CD4-positive, alpha-beta T cell (primary cell): ENCODE results near the gene C4orf54. TPM values are rescaled to one million over a fixed set of nuclear protein-coding genes. Genes with fewer than 3 reads are reported as not detected.

Experiments used
- ATAC-seq: fragments of 200-7000 bp; cut with Tn5 transposase; one replicate; pipeline ENCODE4 v1.10.0; 2022; ENCODE audit warnings: mild to moderate bottlenecking; ENCODE audit not compliant: poor library complexity
- CTCF ChIA-PET: fragments of 350-600 bp; sonication (Branson Sonifier 250); formaldehyde crosslinking; loops from one replicate; lab custom pipeline; 2021; ENCODE audit warnings: antibody characterized with exemption, inconsistent platforms; lab: Charles Lee
- POLR2A ChIA-PET: fragments of 350-600 bp; sonication (Branson Sonifier 250); formaldehyde crosslinking; loops from one replicate; lab custom pipeline; 2021; ENCODE audit warnings: antibody characterized with exemption, inconsistent platforms; lab: Charles Lee
- DNase-seq, 14 experiments: peaks; one replicate each; pipeline ENCODE4 v3.0.0-alpha.2; 2013 to 2020; ENCODE audit warnings: mixed read lengths in 2 of 14
- H3K27ac ChIP-seq, 2 donors: one replicate each; pipeline versions ENCODE4 v1.5.1 to v1.7.0; 2013; ENCODE audit warnings: low read length in 2 of 2, low read depth in 1 of 2, mild to moderate bottlenecking in 1 of 2
- H3K27me3 ChIP-seq, 2 experiments: 1 replicate in 1 of 2; 2 replicates in 1 of 2; pipeline versions ENCODE4 v1.6.1 to v1.7.0; 2013; ENCODE audit warnings: low read length in 2 of 2, control low read depth in 1 of 2, mild to moderate bottlenecking in 1 of 2, moderate library complexity in 1 of 2; ENCODE audit not compliant: insufficient read depth in 2 of 2, control insufficient read depth in 1 of 2
- H3K36me3 ChIP-seq: one replicate; pipeline ENCODE4 v1.6.1; 2013; ENCODE audit warnings: low read length, control low read depth; ENCODE audit not compliant: insufficient read depth
- H3K4me1 ChIP-seq: one replicate; pipeline ENCODE4 v1.6.1; 2013; ENCODE audit warnings: low read length, control low read depth; ENCODE audit not compliant: insufficient read depth
- H3K4me3 ChIP-seq: one replicate; pipeline ENCODE4 v1.5.1; 2013; ENCODE audit warnings: mild to moderate bottlenecking, low read length, moderate library complexity
- H3K9me3 ChIP-seq, 2 experiments: 1 replicate in 1 of 2; 2 replicates in 1 of 2; pipeline versions ENCODE4 v1.6.1 to v1.7.0; 2013; ENCODE audit warnings: low read length in 2 of 2, mild to moderate bottlenecking in 2 of 2, control low read depth in 1 of 2, moderate library complexity in 1 of 2; ENCODE audit not compliant: control insufficient read depth in 1 of 2, insufficient read depth in 1 of 2
- H3K27ac Mint-ChIP-seq: one replicate; pipeline ENCODE4 v1.8.0; 2020; ENCODE audit warnings: mixed read lengths
- H3K27me3 Mint-ChIP-seq: one replicate; pipeline ENCODE4 v1.8.0; 2021; ENCODE audit warnings: mixed read lengths
- H3K36me3 Mint-ChIP-seq: one replicate; pipeline ENCODE4 v1.8.0; 2021; ENCODE audit warnings: low read depth, mixed read lengths
- H3K4me1 Mint-ChIP-seq: one replicate; pipeline ENCODE4 v1.8.0; 2021; ENCODE audit warnings: low read depth, mixed read lengths
- H3K4me3 Mint-ChIP-seq: one replicate; pipeline ENCODE4 v1.8.0; 2020; ENCODE audit warnings: mild to moderate bottlenecking, mixed read lengths
- H3K9me3 Mint-ChIP-seq: one replicate; pipeline ENCODE4 v1.8.0; 2020; ENCODE audit warnings: mixed read lengths
- CTCF ChIP-seq: fragments of 200-600 bp; IDR thresholded peaks from one replicate; pipeline ENCODE4 v1.8.0; 2022; ENCODE audit warnings: antibody characterized with exemption, mild to moderate bottlenecking
- intact Hi-C, 2 experiments: fragments of 100-400 bp; cut with DNase I in 1 of 2; cut with micrococcal nuclease in 1 of 2; formaldehyde crosslinking; loops; one replicate each; pipeline versions ENCODE4 v1.15.1 to v1.9.0; 2023 to 2025; cut with DNase I, micrococcal nuclease
- total RNA-seq, 174 experiments: library from RNA in 2 of 174; stranded (reverse) in 2 of 174; gene quantifications; one replicate each; pipeline ENCODE4 v1.2.3 and lab custom pipeline; 2021 to 2026

The C4orf54 gene
- total RNA-seq, 2 experiments from 2014 or later, result not detected

- ChIA-PET POLR2A (no interaction called here), CTCF (no interaction called here)
- Histone ChIP-seq H3K36me3 (no peaks in the 10 kb centered on the region), H3K27me3 (peaks cover 0 to 3% of the 10 kb centered on the region in 2 experiments), H3K27ac (no peak overlapping the region), H3K9me3 (peaks cover 0 to 15% of the 10 kb centered on the region in 2 experiments), H3K4me3 (no peak overlapping the region), H3K4me1 (no peaks in the 10 kb centered on the region)
- H3K36me3 Mint-ChIP-seq, result no peaks in the 10 kb centered on the region
- H3K27me3 Mint-ChIP-seq, result no peaks in the 10 kb centered on the region
- no peak for TF ChIP-seq CTCF
- intact Hi-C loops, result no loop called here
- H3K27ac Mint-ChIP-seq, result no peak overlapping the region
- no peak overlapping the region for H3K4me3 Mint-ChIP-seq
- H3K4me1 Mint-ChIP-seq, result no peaks in the 10 kb centered on the region
- ATAC-seq (no peak), DNase-seq (no peak)
- no peaks in the 10 kb centered on the region for H3K9me3 Mint-ChIP-seq
These were observed 3.7 kb downstream of the C4orf54 start for GRCh38 chr4:99653916-99654315.

- Histone ChIP-seq H3K9me3 (peaks cover 0 to 15% of the 10 kb centered on the region in 2 experiments), H3K27ac (no peak overlapping the region), H3K27me3 (no peaks in the 10 kb centered on the region), H3K36me3 (no peaks in the 10 kb centered on the region), H3K4me3 (no peak overlapping the region), H3K4me1 (no peaks in the 10 kb centered on the region)
- no peaks in the 10 kb centered on the region for H3K27me3 Mint-ChIP-seq
- intact Hi-C loops, result no loop called here
- H3K9me3 Mint-ChIP-seq, result no peaks in the 10 kb centered on the region
- DNase-seq, result no peak
- TF ChIP-seq CTCF, result no peak
- no peak for ATAC-seq
- ChIA-PET CTCF (no interaction called here), POLR2A (no interaction called here)
- H3K4me1 Mint-ChIP-seq, result no peaks in the 10 kb centered on the region
- H3K4me3 Mint-ChIP-seq, result no peak overlapping the region
- H3K36me3 Mint-ChIP-seq, result no peaks in the 10 kb centered on the region
- H3K27ac Mint-ChIP-seq, result no peak overlapping the region
These were observed 4.8 kb downstream of the C4orf54 start for GRCh38 chr4:99652596-99653436.

- no peaks in the 10 kb centered on the region for H3K4me1 Mint-ChIP-seq
- H3K36me3 ChIP-seq, result no peaks in the 10 kb centered on the region
- ChIA-PET CTCF (no interaction called here), POLR2A (no interaction called here)
- no peak overlapping the region for H3K27ac Mint-ChIP-seq
- no peak for ATAC-seq
- H3K4me1 ChIP-seq, result no peaks in the 10 kb centered on the region
- H3K9me3 Mint-ChIP-seq, result no peaks in the 10 kb centered on the region
- intact Hi-C loops, result no loop called here
- no peak overlapping the region for H3K4me3 ChIP-seq
- no peak for TF ChIP-seq CTCF
- DNase-seq, result no peak
- no peaks in the 10 kb centered on the region for H3K27me3 ChIP-seq
- no peaks in the 10 kb centered on the region for H3K36me3 Mint-ChIP-seq
- no peak overlapping the region for H3K4me3 Mint-ChIP-seq
- no peak overlapping the region for H3K27ac ChIP-seq
- peaks cover 0 to 15% of the 10 kb centered on the region in 2 experiments for H3K9me3 ChIP-seq
- H3K27me3 Mint-ChIP-seq, result no peaks in the 10 kb centered on the region
These were observed 5.7 kb downstream of the C4orf54 start for GRCh38 chr4:99651811-99652485.
